NCI-H774 (cell line): ENCODE measurements around the gene TCF7.

Experiments
- DNase-seq: peaks from one replicate; lab custom pipeline; 2025; lab: John Stamatoyannopoulos, UW

The TCF7 gene

GRCh38 chr5:134131165-134131564 is 16.7 kb downstream of the TCF7 start:
- no peak for DNase-seq

- no peak for DNase-seq
Observed at GRCh38 chr5:134131578-134132350, 17.3 kb downstream of the TCF7 start.

- no peak for DNase-seq
Observed at GRCh38 chr5:134132372-134133187, 18.1 kb downstream of the TCF7 start.

- no peak for DNase-seq
Observed at GRCh38 chr5:134133188-134133994, 18.9 kb downstream of the TCF7 start.

GRCh38 chr5:134133995-134134541 is 19.6 kb downstream of the TCF7 start:
- no peak for DNase-seq

GRCh38 chr5:134135091-134135655 is 20.7 kb downstream of the TCF7 start:
- DNase-seq: no peak

- DNase-seq: no peak
Observed at GRCh38 chr5:134136221-134136631, 21.7 kb downstream of the TCF7 start.

- DNase-seq: no peak
Observed at GRCh38 chr5:134136771-134137170, 22.3 kb downstream of the TCF7 start.

GRCh38 chr5:134138416-134139376 is 24.2 kb downstream of the TCF7 start:
- DNase-seq: no peak

- no peak for DNase-seq
Observed at GRCh38 chr5:134139377-134139851, 24.9 kb downstream of the TCF7 start.

- DNase-seq: no peak
Observed at GRCh38 chr5:134139891-134140469, 25.5 kb downstream of the TCF7 start.

GRCh38 chr5:134140530-134141201 is 26.2 kb downstream of the TCF7 start:
- no peak for DNase-seq

GRCh38 chr5:134141331-134142050 is 27.0 kb downstream of the TCF7 start:
- DNase-seq: no peak

- DNase-seq: no peak
Observed at GRCh38 chr5:134142052-134142451, 27.6 kb downstream of the TCF7 start.

- no peak for DNase-seq
Observed at GRCh38 chr5:134142806-134143205, 28.3 kb downstream of the TCF7 start.

- DNase-seq: no peak
Observed at GRCh38 chr5:134143431-134143830, 28.9 kb downstream of the TCF7 start.

GRCh38 chr5:134143944-134144941 is 29.8 kb downstream of the TCF7 start:
- DNase-seq: no peak
